ENCODE data around the gene OR2M2.

The OR2M2 gene, protein sequence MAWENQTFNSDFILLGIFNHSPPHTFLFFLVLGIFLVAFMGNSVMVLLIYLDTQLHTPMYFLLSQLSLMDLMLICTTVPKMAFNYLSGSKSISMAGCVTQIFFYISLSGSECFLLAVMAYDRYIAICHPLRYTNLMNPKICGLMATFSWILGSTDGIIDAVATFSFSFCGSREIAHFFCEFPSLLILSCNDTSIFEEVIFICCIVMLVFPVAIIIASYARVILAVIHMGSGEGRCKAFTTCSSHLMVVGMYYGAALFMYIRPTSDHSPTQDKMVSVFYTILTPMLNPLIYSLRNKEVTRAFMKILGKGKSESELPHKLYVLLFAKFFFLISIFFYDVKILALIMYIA

DNA sequence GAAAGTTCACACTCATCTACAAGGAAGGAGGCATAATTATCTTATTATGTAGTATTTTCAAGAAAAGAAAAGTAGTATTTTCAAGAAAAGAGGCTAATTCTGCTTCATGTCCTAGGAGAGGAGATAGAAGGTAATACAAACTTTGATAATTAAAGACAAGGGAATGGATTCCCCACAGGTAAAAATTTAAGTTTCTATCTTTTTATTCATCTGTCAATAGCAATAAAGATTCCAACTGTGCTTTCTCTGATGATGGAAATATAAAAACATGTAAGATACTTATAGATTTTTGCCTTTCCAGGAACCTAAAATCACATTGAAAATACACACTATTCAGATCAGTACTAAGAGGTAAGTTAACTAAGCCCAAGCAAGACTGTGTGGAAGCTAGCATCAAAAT lies at the start of gene OR2M2:
Gene OR2M2, plus strand, starts transcription at position 301 of the 400 bp plus-strand sequence. CDS start 5,165 bp downstream, outside the sequence.
- in situ Hi-C loops (cut with MboI; ENCODE audit: low sequenced_read_pairs): no loop called here

DNA sequence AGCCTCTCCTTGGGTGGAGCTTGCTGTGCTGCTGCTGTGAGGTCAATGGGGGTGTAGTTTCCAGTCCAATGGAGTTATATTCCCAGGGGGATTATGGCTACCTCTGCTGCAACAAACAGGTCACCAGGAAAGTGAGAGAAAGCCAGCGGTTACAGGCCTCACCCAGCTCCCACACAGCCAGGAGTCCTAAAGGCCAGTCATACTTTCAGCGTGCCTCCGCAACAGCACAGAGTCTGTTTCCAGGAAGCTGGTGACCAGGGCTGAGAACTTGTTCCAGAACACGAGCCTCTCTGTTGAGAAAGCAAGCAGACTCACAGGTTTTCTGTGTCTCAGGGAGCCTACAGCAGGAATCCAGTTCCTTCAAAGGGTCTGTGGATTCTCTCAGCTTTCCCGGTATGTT lies 47.0 kb upstream of the OR2M2 start:
- in situ Hi-C loops (cut with MboI; ENCODE audit: low sequenced_read_pairs): no loop called here

DNA sequence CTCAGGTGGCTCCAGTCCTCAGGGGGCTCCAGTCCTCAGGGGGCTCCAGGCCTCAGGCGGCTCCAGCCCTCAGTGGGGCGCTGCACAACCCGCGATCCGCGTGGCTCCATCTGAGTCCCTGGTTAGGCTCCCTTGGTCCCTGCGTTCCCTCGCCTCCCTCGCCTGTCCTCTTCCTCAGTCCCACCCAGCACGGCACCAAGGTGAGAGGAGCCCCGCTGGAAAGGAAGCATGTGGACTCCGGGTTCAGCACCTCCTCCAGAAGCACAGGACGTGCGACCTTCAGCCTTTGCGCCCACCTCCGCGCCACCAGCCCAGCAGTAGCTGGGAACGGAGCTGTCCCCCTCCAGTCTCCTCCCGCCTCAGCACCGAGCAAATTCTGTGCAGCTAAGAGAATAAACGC lies 37.8 kb upstream of the OR2M2 start:
- in situ Hi-C loops (cut with MboI; ENCODE audit: low sequenced_read_pairs): no loop called here

DNA sequence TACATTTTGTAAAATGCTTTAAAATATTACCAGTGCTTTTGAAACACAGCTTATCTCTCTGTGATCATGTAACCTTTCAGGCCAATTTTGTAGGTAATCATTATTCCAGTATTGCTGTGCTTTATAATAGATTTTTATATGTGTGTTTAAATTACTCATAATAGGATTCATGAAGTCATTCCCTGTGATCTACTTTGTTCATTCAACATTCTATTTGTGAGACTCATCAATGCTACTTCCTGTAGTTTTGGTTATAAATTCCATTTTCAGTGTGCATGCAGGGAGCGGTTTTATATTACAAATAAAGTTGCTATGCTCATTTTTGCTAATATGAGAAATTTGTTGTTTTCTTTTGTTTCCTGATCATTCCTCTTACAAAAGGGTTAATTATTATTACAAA lies 33.8 kb upstream of the OR2M2 start:
- in situ Hi-C loops (cut with MboI; ENCODE audit: low sequenced_read_pairs): no loop called here

DNA sequence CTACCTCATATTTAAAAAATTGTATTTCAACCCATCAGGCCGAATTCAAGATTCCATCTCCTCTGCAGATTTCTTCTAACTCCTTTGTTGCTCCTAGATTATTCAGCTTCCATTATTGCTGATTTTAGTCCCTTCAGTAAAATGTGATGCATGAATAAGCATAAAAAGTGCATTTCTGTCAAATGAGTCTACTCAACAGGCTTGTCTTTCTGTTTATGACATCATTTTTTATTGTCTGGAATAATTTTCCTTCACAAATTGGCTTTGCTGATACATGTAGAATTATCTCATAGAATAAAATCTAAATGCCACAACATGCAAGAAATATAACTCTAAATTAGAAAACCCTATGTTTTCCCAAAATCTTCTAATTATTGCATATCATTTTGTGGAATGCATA lies 31.3 kb upstream of the OR2M2 start:
- in situ Hi-C loops (cut with MboI; ENCODE audit: low sequenced_read_pairs): no loop called here

DNA sequence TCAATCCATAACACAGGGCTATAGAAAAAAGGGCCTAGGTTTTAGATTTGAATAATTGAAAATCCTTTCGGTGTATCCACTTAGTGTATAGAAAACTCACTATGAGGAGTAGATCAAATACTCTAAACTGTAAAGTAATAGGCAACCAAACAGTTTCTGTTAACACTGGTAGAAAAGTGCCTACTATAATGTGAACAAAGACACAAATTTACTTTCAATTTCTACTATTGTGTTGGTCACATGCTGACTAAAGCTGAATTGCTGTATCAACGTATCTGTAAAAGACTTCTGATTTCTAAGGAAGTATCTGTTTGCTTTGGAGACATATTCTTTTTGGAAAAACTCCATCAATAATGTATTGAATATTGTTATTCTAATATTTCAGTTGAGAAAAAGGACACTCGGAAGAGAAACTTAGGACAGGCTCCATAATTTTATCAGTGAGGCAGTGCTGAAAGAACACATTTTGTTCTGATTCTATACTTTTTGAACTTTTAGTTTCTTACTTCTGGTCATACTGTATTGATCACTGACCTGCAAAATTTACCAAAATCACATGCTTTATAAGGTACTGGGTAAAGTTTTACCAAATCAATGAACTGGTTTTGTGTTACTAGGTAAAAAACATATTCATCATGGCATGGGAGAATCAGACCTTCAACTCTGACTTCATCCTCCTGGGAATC lies 30.0 kb upstream of the OR2M2 start, which contains the start of gene OR2M5:
Gene OR2M5, plus strand, starts transcription at position 636 of the 686 bp plus-strand sequence. Its CDS starts 0 bp downstream, at position 636.
- in situ Hi-C loops (cut with MboI; ENCODE audit: low sequenced_read_pairs): no loop called here

DNA sequence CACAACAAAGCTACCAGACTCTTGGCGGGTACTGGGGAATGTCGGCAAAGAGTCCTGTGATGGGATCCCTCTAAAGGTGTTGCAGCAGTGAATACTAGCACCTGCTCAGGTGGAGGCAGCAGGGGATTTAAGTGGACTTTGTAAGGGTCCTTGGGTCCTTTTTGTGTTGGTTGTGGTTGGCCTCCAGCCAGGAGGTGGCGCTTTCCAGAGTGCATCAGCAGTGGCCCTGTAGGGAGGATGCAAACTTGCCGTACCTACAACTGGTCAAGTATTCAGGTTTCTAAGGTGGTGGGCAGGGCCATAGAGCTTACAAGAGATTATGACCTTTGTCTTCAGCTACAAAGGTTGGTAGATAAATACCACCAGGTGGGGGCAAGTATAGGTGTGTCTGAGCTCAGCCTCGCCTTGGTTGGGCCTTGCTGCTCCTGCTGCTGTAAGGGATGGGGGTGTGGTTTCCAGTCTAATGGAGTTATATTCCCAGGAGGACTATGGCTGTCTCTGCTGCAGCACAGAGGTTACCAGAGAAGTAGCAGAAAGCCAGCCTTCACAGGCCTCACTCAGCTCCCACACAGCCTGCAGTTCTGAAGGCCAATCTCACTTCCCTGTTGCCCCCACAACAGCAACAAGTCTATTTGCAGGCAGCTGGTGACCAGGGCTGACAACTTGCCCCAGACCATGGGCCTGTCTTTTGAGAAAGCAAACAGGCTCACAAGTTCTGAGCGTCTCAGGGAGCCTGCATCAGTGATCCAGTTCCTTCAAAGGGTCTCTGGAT lies 22.4 kb upstream of the OR2M2 start:
- in situ Hi-C loops (cut with MboI; ENCODE audit: low sequenced_read_pairs): no loop called here

DNA sequence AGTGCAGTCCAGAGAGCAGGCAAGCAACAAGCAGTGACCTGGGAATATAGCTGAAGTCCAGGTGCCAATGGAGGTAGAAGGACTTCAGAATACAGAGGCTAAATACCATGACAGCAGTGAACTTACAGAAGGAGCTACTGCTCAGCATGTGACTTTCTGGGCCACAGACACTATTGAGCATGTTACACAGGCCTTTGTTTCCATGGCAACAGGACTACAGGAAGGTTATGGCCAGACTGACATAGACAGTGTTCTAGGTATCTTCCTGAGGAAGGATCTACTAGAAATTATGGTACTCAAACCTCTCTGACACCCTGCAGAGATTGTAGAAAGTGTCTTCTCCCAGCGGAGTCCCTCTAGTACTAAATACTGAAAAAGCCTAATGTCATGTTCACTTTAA lies 18.7 kb upstream of the OR2M2 start:
- in situ Hi-C loops (cut with MboI; ENCODE audit: low sequenced_read_pairs): no loop called here

DNA sequence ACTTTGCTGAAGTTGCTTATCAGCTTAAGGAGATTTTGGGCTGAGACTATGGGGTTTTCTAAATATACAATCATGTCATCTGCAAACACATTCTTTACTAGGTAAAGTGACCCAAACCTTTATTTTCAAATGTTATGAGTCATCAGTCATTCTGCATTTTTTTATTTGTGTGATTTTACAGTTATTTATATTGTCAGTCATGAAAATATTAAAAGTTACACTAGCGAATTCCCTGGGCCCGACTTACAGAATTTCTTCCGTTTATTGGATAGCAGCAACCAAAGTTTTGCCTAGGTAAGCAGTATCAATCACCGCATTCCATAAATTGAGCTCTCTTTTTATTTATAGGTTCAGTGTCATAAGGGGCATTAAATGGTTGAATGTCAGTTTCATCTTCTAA lies 15.9 kb upstream of the OR2M2 start:
- in situ Hi-C loops (cut with MboI; ENCODE audit: low sequenced_read_pairs): no loop called here

DNA sequence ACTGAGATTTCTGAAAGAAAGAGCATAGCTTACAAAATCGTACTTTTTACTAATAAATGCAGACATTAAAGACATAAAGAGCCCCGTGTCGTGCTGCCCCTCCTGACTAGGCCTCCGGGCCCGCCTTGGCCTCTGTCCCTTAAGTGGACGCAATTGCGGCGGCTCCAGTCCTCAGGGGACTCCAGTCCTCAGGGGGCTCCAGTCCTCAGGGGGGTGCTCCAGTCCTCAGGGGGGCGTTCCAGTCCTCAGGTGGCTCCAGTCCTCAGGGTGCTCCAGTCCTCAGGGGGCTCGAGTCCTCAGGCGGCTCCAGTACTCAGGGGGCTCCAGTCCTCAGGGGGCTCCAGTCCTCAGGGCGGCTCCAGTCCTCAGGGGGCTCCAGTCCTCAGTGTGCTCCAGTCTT lies 10.6 kb upstream of the OR2M2 start:
- in situ Hi-C loops (cut with MboI; ENCODE audit: low sequenced_read_pairs): no loop called here

DNA sequence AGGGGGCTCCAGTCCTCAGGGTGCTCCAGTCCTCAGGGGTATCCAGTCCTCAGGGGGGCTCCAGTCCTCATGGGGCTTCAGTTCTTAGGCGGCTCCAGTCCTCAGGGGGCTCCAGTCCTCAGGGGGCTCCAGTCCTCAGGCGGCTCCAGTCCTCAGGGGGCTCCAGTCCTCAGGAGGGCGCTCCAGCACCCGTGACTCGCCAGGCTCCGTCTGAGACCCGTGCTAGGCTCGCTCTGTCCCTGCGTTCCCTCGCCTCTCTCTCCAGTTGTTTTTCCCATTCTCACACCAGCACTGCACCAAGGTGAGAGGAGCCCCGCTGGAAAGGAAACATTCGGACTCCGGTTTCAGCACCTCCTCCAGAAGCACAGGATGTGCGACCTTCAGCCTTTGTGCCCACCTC lies 9.4 kb upstream of the OR2M2 start:
- in situ Hi-C loops (cut with MboI; ENCODE audit: low sequenced_read_pairs): no loop called here

DNA sequence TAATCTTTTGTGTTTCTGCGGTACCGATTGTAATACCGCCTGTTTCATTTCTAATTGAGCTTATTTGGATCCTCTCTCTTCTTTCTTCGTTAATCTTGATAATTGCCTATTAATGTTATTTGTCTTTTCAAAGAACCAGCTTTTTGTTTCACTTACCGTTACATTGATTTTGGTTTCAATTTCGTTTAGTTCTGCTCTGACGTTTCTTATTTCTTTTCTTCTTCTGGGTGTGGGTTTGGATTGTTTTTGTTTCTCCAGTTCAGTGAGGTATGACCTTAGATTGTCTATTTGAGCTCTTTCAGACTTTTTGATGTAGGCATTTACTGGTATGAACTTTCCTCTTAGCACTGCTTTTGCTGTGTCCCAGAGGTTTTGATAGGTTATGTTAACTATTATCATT lies 9.4 kb downstream of the OR2M2 start:
- in situ Hi-C loops (cut with MboI; ENCODE audit: low sequenced_read_pairs): no loop called here

DNA sequence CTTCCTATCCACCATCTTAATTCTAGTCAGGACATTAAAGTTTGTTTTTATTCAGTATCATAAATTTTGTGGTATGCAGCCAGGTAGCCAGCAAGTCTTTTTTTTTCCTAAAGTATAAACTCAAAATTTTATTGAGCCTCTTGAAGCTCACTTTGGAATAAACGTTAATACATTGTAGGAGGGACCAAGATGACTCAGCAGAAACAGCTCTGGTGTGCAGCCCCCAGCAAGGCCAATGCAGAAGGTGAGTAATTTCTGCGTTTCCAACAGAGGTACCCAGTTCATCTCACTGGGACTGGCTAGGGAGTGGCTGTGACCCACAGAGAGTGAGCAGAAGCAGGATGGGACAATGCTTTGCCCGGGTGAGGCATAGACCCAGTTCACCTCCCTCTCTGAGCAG lies 12.7 kb downstream of the OR2M2 start:
- in situ Hi-C loops (cut with MboI; ENCODE audit: low sequenced_read_pairs): no loop called here

DNA sequence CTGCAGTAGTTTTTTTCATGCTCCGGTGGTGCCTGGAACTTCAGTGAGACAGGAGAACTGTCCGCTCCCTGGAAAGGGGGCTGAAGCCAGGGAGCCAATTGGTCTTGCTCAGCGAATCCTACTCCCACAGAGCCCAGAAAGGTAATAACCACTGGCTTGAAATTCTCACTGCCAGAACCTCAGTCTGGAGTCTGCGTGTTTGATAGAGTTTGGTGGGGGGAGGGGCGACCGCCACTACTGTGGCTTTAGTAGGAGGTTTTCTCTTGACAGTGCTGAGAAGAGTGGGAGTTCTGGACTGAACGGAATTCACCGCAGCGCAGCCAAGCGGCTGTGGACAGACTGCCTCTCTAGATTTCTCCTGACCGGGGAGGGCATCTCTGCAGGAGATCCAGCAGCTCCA lies 14.4 kb downstream of the OR2M2 start:
- in situ Hi-C loops (cut with MboI; ENCODE audit: low sequenced_read_pairs): no loop called here

DNA sequence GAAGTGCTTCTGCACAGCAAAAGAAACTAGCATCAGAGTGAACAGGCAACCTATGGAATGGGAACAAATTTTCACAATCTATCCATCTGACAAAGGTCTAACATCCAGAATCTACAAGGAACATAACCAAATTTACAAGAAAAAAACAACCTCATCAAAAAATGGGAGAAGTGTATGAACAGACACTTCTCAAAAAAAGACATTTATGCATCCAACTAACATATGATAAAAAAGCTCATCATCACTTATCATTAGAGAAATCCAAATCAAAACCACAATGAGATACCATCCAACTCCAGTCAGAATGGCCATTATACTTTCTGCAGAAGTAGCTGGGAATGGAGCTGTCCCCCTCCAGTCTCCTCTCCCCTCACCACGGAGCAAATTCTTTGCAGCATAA lies 19.5 kb downstream of the OR2M2 start:
- in situ Hi-C loops (cut with MboI; ENCODE audit: low sequenced_read_pairs): no loop called here

DNA sequence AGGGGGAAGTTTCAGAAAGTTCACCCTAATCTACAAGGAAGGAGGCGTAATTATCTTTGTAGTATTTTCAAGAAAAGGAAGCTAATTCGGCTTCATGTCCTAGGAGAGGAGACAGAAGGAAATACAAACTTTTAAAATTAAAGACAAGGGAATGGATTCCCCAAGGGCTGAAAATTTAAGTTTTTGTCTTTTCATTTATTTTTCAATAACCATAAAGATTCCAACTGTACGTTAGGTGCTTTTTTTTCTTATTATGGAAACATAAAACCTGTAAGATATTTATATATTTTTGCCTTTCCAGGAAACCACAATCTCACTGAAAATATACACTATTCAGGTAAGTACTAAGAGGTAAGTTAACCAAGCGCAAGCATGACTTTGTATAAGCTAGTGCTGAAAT lies 22.3 kb downstream of the OR2M2 start, which contains the start of gene OR2M3:
Gene OR2M3, plus strand, starts transcription at position 301 of the 400 bp plus-strand sequence. CDS start 5,803 bp downstream, outside the sequence.
- in situ Hi-C loops (cut with MboI; ENCODE audit: low sequenced_read_pairs): no loop called here

DNA sequence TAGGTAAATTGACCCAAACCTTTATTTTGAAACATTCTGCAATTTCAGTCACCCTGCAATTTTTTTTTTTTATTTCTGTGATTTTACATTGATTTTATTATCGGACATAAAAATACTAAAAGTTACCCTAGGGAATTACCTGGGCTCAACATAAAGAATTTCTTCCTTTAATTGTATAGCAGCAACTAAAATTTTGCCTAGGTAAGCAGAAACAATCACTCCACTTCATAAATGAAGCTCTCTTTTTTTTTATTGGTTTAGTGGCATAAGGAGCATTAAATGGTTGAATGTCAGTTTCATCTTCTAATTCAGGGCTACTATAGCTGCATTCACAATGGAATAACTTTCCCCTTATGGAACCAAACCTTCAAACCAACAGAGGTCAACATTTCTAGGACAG lies 41.3 kb downstream of the OR2M2 start:
- in situ Hi-C loops (cut with MboI; ENCODE audit: low sequenced_read_pairs): no loop called here

DNA sequence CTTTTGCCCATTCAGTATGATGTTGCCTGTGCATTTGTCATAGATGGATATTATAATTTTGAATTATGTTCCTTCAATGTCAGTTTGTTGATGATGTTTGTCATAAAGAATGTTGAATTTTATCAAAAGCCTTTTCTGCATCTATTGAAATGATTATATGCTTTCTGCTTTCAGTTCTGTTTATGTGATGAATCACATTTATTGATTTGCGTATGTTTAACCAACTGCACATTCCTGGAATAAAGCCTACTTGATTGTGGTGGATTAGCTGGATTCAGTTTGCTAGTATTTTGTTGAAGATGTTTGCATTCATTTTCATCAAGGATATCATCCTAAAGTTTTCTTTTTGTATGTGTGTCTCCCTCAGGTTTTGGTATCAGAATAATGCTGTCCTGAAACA lies 50.9 kb downstream of the OR2M2 start:
- in situ Hi-C loops (cut with MboI; ENCODE audit: low sequenced_read_pairs): no loop called here

DNA sequence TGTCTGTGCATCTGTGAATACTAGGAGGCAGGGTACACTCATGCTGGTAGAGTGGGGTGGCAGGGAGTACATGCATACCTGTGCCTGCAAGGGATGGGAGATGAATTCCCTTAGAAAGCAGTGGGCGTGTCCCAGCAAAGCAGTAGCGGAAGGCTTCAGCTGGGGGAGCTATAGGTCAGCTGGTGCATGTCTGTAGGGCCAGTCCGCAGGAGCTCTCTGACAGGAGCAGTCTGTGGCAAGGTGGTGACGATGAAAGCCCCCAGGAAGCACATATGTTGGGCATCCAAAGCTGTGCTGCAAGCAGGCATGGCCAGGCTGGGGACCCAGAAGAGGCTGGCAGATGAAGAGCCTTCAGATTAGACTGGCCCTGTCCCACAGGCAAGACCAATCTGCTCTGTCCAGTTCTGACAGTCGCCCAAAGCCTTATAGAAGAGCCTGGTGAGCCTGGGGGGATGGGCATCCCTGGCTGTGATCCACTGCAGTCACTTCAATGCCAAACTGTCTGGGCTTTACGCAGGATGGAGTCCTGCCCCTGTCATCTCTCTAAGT lies 54.8 kb downstream of the OR2M2 start:
- in situ Hi-C loops (cut with MboI; ENCODE audit: low sequenced_read_pairs): no loop called here
